Measurements from ENCODE around the gene PATJ. TPM values are rescaled to one million over a fixed set of nuclear protein-coding genes. Genes with fewer than 3 reads are reported as not detected.

Gene PATJ
- total RNA-seq, 4 donors from 2014 or later = 119 to 299 (median 149) TPM

DNA sequence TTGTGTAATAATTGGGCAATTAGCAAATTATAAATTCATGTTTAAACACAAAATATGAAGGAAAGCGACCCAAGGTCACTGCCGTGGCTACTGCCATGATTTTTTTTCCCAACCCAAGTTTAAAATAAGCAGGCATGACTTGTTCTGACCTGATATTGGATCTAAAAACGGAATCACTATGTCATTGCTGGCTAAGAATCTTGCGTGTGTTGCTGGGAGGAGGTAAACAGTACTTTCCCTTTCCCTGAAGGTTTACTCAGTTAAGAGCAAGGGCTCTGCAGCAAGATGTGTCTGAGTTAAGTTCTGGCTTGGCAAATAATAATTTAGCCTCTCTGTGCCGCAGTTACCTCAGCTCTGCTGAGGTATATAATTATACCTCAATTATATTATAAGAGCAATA is 326.7 kb downstream of the PATJ start:
- no peak for TF ChIP-seq EP300 (IDR thresholded peaks at IDR 0.05; ENCODE audit: low read depth)
- TF ChIP-seq POLR2AphosphoS5 (IDR thresholded peaks at IDR 0.05) = peak in 1 of 3 donors; percentile 11
- intact Hi-C loops (cut with DNase I; ENCODE audit: low total_unique reads) (no loop called here), in situ Hi-C loops (cut with MboI; ENCODE audit: low pct_ligation_motif_present in 1 of 4, low pct_unique_long_range_greater_than_20kb in 1 of 4, low sequenced_read_pairs in 3 of 4) (no loop called here)
- Histone ChIP-seq H3K27ac (peak overlapping the region; percentile 14 to 42 (median 34)), H3K27me3 (no peaks in the 10 kb centered on the region), H3K36me3 (peaks cover 0 to 11% (median 0%) of the 10 kb centered on the region in 4 donors), H3K4me1 (peaks cover 0 to 10% (median 3%) of the 10 kb centered on the region in 4 donors), H3K4me3 (no peak overlapping the region), H3K9me3 (no peaks in the 10 kb centered on the region)
- 58 to 69% methylated on average over 4 to 5 of the region's 5 CpGs for WGBS, 2 donors (ENCODE audit: low coverage in 1 of 2)
- DNase-seq = no peak

DNA sequence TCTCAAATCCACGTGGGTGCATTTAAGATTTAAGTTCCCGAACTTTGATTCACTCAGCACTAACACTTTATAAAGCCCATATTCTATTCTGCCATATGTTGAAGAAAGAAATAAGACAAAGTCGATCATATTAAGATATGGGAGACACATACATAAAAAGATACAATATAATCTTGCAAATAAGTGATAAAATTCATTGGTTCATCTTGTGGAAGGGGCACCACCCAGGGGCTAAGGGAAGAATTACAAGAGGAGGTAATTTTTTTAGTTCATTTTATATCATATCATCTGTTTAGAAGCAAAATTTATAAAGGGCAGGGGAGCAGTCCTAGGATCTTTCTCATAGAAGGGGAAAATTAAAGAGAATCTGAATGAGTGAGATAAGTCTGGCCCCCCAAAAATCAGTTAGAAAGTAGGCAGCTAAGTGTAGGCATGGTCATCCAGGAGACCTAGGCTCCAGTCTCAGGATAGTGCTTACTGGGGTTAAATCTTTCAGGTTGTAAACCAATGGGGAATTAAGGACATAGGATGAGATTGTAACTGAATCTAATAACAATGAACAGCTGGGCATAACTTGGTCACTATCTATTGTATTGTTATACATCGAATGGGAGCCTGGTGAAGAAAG is 328.2 kb downstream of the PATJ start:
- no peaks in the 10 kb centered on the region for H3K9me3 ChIP-seq
- H3K27me3 ChIP-seq = no peaks in the 10 kb centered on the region
- in situ Hi-C loops (cut with MboI; ENCODE audit: low pct_ligation_motif_present in 1 of 4, low pct_unique_long_range_greater_than_20kb in 1 of 4, low sequenced_read_pairs in 3 of 4) = no loop called here
- peaks cover 0 to 11% (median 0%) of the 10 kb centered on the region in 4 donors for H3K36me3 ChIP-seq
- no peak overlapping the region for H3K27ac ChIP-seq
- no peak for DNase-seq
- peaks cover 0 to 10% (median 3%) of the 10 kb centered on the region in 4 donors for H3K4me1 ChIP-seq
- no peak overlapping the region for H3K4me3 ChIP-seq
- intact Hi-C loops (cut with DNase I; ENCODE audit: low total_unique reads) = no loop called here
- WGBS, 2 donors (ENCODE audit: low coverage in 1 of 2) = 80 to 82% methylated on average over 4 of the region's 4 CpGs
- TF ChIP-seq, protein P1, sequence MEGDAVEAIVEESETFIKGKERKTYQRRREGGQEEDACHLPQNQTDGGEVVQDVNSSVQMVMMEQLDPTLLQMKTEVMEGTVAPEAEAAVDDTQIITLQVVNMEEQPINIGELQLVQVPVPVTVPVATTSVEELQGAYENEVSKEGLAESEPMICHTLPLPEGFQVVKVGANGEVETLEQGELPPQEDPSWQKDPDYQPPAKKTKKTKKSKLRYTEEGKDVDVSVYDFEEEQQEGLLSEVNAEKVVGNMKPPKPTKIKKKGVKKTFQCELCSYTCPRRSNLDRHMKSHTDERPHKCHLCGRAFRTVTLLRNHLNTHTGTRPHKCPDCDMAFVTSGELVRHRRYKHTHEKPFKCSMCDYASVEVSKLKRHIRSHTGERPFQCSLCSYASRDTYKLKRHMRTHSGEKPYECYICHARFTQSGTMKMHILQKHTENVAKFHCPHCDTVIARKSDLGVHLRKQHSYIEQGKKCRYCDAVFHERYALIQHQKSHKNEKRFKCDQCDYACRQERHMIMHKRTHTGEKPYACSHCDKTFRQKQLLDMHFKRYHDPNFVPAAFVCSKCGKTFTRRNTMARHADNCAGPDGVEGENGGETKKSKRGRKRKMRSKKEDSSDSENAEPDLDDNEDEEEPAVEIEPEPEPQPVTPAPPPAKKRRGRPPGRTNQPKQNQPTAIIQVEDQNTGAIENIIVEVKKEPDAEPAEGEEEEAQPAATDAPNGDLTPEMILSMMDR (IDR thresholded peaks at IDR 0.05) = peak in 4 of 5 experiments; percentile 19 to 37 (median 24)
- TF ChIP-seq POLR2AphosphoS5 (IDR thresholded peaks at IDR 0.05) = no peak
- TF ChIP-seq EP300 (IDR thresholded peaks at IDR 0.05; ENCODE audit: low read depth) = no peak
- no peak for TF ChIP-seq POLR2A (IDR thresholded peaks at IDR 0.05)

DNA sequence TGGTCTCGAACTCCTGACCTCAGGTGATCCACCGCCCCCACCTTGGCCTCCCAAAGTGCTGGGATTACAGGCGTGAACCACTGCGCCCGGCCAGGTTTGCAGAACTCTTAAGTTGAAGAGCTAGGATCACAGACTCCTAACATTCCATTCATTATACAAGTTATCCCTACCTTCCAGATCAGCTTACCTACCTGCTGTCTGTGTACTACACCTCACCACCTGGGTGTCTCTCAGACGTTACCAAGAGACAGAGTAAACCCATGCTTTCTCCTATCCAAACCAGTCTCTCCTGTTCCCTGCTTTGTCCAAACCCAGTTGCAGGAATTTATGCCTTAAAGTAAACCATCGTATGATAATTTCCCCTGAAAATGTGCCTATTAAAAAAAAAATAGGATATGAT is 329.4 kb downstream of the PATJ start:
- no peak for TF ChIP-seq POLR2A (IDR thresholded peaks at IDR 0.05)
- TF ChIP-seq, protein P1 (IDR thresholded peaks at IDR 0.05) = no peak
- no peak for TF ChIP-seq POLR2AphosphoS5 (IDR thresholded peaks at IDR 0.05)
- TF ChIP-seq EP300 (IDR thresholded peaks at IDR 0.05; ENCODE audit: low read depth) = no peak
- no peaks in the 10 kb centered on the region for H3K36me3 ChIP-seq
- H3K9me3 ChIP-seq = no peaks in the 10 kb centered on the region
- intact Hi-C loops (cut with DNase I; ENCODE audit: low total_unique reads) = no loop called here
- in situ Hi-C loops (cut with MboI; ENCODE audit: low pct_ligation_motif_present in 1 of 4, low pct_unique_long_range_greater_than_20kb in 1 of 4, low sequenced_read_pairs in 3 of 4) = no loop called here
- H3K4me3 ChIP-seq = no peak overlapping the region
- WGBS, 2 donors (ENCODE audit: low coverage in 1 of 2) = 85 to 88% methylated on average over 2 to 7 of the region's 7 CpGs
- H3K27ac ChIP-seq = no peak overlapping the region
- peaks cover 0 to 10% (median 3%) of the 10 kb centered on the region in 4 donors for H3K4me1 ChIP-seq
- H3K27me3 ChIP-seq = no peaks in the 10 kb centered on the region
- DNase-seq = no peak

DNA sequence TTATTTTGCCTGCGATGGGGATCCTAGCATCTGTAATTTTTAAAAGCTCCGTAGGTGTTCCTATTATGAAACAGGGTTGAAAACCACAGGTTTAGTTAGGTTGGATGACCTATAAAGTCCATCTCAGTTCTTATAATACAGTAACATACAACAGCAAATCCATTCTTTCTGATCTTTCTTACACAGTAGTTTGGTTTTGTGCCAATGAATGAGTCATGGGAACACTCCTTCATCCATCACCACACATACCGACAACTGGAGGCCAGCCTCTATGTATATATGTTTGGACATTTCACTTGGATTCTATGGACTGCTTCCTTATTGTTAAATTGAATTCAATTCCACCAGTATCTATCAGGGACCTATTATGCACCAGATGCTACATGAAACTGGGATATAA is 334.0 kb downstream of the PATJ start:
- H3K27me3 ChIP-seq = no peaks in the 10 kb centered on the region
- TF ChIP-seq POLR2A (IDR thresholded peaks at IDR 0.05) (no peak), EP300 (IDR thresholded peaks at IDR 0.05; ENCODE audit: low read depth) (no peak), POLR2AphosphoS5 (IDR thresholded peaks at IDR 0.05) (no peak)
- TF ChIP-seq, protein P1 (IDR thresholded peaks at IDR 0.05) = no peak
- peaks cover 0 to 9% (median 2%) of the 10 kb centered on the region in 4 donors for H3K36me3 ChIP-seq
- no peak overlapping the region for H3K27ac ChIP-seq
- 43 to 64% methylated on average over 3 of the region's 3 CpGs for WGBS, 2 donors (ENCODE audit: low coverage in 1 of 2)
- no peaks in the 10 kb centered on the region for H3K4me1 ChIP-seq
- intact Hi-C loops (cut with DNase I; ENCODE audit: low total_unique reads) = no loop called here
- no peaks in the 10 kb centered on the region for H3K9me3 ChIP-seq
- no peak overlapping the region for H3K4me3 ChIP-seq
- in situ Hi-C loops (cut with MboI; ENCODE audit: low pct_ligation_motif_present in 1 of 4, low pct_unique_long_range_greater_than_20kb in 1 of 4, low sequenced_read_pairs in 3 of 4) = no loop called here
- DNase-seq = no peak
